Measurements from ENCODE around the gene SLC37A1.

Gene SLC37A1

DNA sequence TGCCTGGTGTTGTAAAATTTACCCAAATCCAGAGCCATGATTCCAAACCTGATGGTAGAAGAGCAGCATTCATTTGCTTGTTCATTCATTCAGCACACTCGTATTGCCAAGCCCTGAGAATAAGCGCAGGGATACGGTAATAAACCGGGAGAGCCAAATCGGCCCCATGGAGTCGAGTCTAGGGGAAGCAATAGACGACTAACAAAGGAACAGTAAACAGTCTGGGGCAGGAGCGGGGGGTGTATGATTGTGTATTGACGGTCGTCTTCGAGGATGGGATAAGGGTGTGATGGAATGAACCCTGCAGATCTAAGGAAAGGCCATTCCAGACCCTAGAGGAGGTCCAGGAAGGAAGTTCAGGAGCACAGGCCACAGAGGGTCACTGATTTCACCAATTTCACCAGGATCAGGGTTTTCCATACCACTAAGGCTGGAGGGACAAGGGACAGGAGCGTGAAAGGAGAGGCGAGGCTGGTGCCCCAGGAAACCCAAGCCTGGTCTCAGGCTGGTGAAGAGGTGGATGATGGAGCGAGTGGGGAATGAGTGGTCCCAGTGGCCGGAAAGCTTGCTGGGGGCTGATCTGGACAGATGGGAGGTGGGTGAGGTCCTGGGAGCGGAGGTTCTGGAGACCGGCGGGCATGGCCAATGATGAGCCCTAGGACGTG, 78.6 kb downstream of the SLC37A1 start:
- no peaks in the 10 kb centered on the region for H3K36me3 ChIP-seq (ENCODE audit: control insufficient read depth in 2 of 2, insufficient read depth in 1 of 2, low read length in 2 of 2)
- no peak overlapping the region for H3K4me3 ChIP-seq (ENCODE audit: low read depth, low read length)
- TF ChIP-seq, protein P1, sequence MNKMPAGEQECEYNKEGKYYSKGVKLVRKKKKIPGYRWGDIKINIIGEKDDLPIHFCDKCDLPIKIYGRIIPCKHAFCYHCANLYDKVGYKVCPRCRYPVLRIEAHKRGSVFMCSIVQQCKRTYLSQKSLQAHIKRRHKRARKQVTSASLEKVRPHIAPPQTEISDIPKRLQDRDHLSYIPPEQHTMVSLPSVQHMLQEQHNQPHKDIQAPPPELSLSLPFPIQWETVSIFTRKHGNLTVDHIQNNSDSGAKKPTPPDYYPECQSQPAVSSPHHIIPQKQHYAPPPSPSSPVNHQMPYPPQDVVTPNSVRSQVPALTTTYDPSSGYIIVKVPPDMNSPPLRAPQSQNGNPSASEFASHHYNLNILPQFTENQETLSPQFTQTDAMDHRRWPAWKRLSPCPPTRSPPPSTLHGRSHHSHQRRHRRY (tag by site-specific recombination; IDR thresholded peaks at IDR 0.05) = no peak
- TF ChIP-seq ZNF221 (tag by site-specific recombination; IDR thresholded peaks at IDR 0.05; ENCODE audit: borderline replicate concordance) = no peak
- TF ChIP-seq ZNF175 (tag by site-specific recombination; IDR thresholded peaks at IDR 0.05) = no peak
- no peak for TF ChIP-seq SCRT1 (tag by site-specific recombination; IDR thresholded peaks at IDR 0.05; ENCODE audit: borderline replicate concordance)
- TF ChIP-seq, protein P2, sequence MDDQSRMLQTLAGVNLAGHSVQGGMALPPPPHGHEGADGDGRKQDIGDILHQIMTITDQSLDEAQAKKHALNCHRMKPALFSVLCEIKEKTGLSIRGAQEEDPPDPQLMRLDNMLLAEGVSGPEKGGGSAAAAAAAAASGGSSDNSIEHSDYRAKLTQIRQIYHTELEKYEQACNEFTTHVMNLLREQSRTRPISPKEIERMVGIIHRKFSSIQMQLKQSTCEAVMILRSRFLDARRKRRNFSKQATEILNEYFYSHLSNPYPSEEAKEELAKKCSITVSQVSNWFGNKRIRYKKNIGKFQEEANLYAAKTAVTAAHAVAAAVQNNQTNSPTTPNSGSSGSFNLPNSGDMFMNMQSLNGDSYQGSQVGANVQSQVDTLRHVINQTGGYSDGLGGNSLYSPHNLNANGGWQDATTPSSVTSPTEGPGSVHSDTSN (CRISPR knock-in tag; IDR thresholded peaks at IDR 0.05) = no peak
- TF ChIP-seq WT1 (tag by site-specific recombination; IDR thresholded peaks at IDR 0.05) = no peak
- POLR2A ChIA-PET = no interaction called here
- H3K9me3 ChIP-seq (ENCODE audit: control insufficient read depth, insufficient read depth, low read depth, low read length) = no peaks in the 10 kb centered on the region
- CTCF ChIA-PET = interaction anchor here (0.5 to 2.2 kb wide), 29 partner anchors 9 to 447 kb away, joined by 3 to 35 read pairs (median 4); no protein-coding TSS in a partner anchor
- no peak overlapping the region for H3K27ac ChIP-seq (ENCODE audit: extremely low read depth, low read depth, low read length)
- no peaks in the 10 kb centered on the region for H3K4me1 ChIP-seq (ENCODE audit: control insufficient read depth, insufficient read depth, low read length)

DNA sequence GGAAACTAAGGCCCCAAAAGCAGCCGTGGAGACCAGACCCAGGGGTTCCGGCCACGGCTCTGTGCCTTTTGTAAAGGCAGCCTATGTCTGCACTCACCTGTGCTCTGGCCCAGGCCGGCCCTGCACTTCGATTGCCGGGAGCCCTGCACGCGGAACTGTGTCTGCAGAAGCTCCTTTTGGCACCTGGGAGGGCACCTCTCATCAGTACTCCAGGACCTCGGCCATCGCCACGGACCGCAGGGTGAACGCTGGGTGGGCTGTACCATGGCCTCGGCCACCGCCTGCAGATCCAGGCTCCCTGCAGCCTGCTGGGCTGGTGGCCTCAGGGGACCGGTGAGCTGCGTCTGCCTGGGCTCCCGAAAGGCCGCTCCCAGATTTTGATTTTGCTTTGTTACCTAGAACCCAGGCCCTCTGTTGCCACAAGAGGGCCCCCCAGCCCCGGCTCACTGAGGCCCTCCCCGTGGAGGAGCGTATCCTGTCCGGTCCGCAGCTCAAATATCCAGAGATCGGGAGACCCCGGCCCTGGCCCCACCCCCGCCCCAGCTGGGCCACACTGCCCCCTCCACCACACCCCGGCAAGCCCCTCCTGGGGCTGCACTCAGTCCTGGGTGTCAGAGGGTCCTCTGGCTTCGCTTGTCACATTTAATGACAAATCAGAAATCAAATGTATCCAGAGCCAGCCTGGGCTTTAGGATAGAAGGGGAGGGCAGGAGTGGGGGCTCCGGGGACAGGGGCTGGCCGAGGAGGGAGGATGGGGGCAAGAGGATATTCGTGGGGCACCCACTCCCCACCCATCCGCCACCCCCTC, 79.6 kb downstream of the SLC37A1 start:
- H3K4me1 ChIP-seq (ENCODE audit: control insufficient read depth, insufficient read depth, low read length) = no peaks in the 10 kb centered on the region
- ChIA-PET CTCF (interaction anchor here (0.5 to 2.2 kb wide), 39 partner anchors 8 to 461 kb away, joined by 3 to 35 read pairs (median 4); no protein-coding TSS in a partner anchor), POLR2A (interaction anchor here (0.6 kb wide), 1 partner anchor 240 kb away, joined by 6 read pairs; no protein-coding TSS in a partner anchor)
- no peak overlapping the region for H3K4me3 ChIP-seq (ENCODE audit: low read depth, low read length)
- no peaks in the 10 kb centered on the region; the same call in 1 of the 2 replicates for H3K9me3 ChIP-seq (ENCODE audit: control insufficient read depth, insufficient read depth, low read depth, low read length)
- no peaks in the 10 kb centered on the region for H3K36me3 ChIP-seq (ENCODE audit: control insufficient read depth in 2 of 2, insufficient read depth in 1 of 2, low read length in 2 of 2)
- H3K27ac ChIP-seq (ENCODE audit: extremely low read depth, low read depth, low read length) = no peak overlapping the region
- TF ChIP-seq ZNF239 (tag by site-specific recombination; IDR thresholded peaks at IDR 0.05) (no peak), ZNF426 (tag by site-specific recombination; IDR thresholded peaks at IDR 0.05) (no peak), GFI1B (tag by site-specific recombination; IDR thresholded peaks at IDR 0.05) (0 out of 2 replicates have a peak, but pooled peaks have one; percentile 28), ZNF529 (tag by site-specific recombination; IDR thresholded peaks at IDR 0.05; ENCODE audit: insufficient replicate concordance) (no peak), EGR2 (tag by site-specific recombination; IDR thresholded peaks at IDR 0.05; ENCODE audit: low read depth) (no peak), ZNF571 (tag by site-specific recombination; IDR thresholded peaks at IDR 0.05) (no peak), ZFP69B (tag by site-specific recombination; IDR thresholded peaks at IDR 0.05) (no peak), ZNF37A (tag by site-specific recombination; IDR thresholded peaks at IDR 0.05) (no peak), ZNF585B (tag by site-specific recombination; IDR thresholded peaks at IDR 0.05) (no peak), MZF1 (tag by site-specific recombination; IDR thresholded peaks at IDR 0.05; ENCODE audit: borderline replicate concordance) (no peak), ZNF423 (tag by site-specific recombination; IDR thresholded peaks at IDR 0.05) (peak; percentile 70; the same call in 1 of the 2 replicates), ZNF654 (tag by site-specific recombination; IDR thresholded peaks at IDR 0.05; ENCODE audit: low read depth) (peak; percentile 78)
- TF ChIP-seq, protein P3, sequence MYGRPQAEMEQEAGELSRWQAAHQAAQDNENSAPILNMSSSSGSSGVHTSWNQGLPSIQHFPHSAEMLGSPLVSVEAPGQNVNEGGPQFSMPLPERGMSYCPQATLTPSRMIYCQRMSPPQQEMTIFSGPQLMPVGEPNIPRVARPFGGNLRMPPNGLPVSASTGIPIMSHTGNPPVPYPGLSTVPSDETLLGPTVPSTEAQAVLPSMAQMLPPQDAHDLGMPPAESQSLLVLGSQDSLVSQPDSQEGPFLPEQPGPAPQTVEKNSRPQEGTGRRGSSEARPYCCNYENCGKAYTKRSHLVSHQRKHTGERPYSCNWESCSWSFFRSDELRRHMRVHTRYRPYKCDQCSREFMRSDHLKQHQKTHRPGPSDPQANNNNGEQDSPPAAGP (tag by site-specific recombination; IDR thresholded peaks at IDR 0.05) = 0 out of 2 replicates have a peak, but pooled peaks have one; percentile 18
- TF ChIP-seq, protein P4, sequence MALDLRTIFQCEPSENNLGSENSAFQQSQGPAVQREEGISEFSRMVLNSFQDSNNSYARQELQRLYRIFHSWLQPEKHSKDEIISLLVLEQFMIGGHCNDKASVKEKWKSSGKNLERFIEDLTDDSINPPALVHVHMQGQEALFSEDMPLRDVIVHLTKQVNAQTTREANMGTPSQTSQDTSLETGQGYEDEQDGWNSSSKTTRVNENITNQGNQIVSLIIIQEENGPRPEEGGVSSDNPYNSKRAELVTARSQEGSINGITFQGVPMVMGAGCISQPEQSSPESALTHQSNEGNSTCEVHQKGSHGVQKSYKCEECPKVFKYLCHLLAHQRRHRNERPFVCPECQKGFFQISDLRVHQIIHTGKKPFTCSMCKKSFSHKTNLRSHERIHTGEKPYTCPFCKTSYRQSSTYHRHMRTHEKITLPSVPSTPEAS (tag by site-specific recombination; IDR thresholded peaks at IDR 0.05) = 0 out of 2 replicates have a peak, but pooled peaks have one; percentile 12
- TF ChIP-seq, protein P5, sequence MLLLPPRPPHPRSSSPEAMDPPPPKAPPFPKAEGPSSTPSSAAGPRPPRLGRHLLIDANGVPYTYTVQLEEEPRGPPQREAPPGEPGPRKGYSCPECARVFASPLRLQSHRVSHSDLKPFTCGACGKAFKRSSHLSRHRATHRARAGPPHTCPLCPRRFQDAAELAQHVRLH (tag by site-specific recombination; IDR thresholded peaks at IDR 0.05) = no peak
- TF ChIP-seq, protein P6, sequence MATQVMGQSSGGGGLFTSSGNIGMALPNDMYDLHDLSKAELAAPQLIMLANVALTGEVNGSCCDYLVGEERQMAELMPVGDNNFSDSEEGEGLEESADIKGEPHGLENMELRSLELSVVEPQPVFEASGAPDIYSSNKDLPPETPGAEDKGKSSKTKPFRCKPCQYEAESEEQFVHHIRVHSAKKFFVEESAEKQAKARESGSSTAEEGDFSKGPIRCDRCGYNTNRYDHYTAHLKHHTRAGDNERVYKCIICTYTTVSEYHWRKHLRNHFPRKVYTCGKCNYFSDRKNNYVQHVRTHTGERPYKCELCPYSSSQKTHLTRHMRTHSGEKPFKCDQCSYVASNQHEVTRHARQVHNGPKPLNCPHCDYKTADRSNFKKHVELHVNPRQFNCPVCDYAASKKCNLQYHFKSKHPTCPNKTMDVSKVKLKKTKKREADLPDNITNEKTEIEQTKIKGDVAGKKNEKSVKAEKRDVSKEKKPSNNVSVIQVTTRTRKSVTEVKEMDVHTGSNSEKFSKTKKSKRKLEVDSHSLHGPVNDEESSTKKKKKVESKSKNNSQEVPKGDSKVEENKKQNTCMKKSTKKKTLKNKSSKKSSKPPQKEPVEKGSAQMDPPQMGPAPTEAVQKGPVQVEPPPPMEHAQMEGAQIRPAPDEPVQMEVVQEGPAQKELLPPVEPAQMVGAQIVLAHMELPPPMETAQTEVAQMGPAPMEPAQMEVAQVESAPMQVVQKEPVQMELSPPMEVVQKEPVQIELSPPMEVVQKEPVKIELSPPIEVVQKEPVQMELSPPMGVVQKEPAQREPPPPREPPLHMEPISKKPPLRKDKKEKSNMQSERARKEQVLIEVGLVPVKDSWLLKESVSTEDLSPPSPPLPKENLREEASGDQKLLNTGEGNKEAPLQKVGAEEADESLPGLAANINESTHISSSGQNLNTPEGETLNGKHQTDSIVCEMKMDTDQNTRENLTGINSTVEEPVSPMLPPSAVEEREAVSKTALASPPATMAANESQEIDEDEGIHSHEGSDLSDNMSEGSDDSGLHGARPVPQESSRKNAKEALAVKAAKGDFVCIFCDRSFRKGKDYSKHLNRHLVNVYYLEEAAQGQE (tag by site-specific recombination; IDR thresholded peaks at IDR 0.05) = no peak
- TF ChIP-seq, protein P1 (tag by site-specific recombination; IDR thresholded peaks at IDR 0.05) = no peak
